IgD-negative memory B cell (primary cell): ENCODE data around the gene FXYD2. TPM values are rescaled to one million over a fixed set of nuclear protein-coding genes. Genes with fewer than 3 reads are reported as not detected.

ENCODE experiments used
- H3K27ac Mint-ChIP-seq, 3 donors: one replicate each; pipeline ENCODE4 v1.8.0; 2020 to 2022; ENCODE audit warnings: mild to moderate bottlenecking in 3 of 3, mixed read lengths in 3 of 3, moderate library complexity in 1 of 3
- H3K27me3 Mint-ChIP-seq: one replicate; pipeline ENCODE4 v1.8.0; 2021; ENCODE audit warnings: mixed read lengths
- H3K36me3 Mint-ChIP-seq: one replicate; pipeline ENCODE4 v1.8.0; 2020; ENCODE audit warnings: mild to moderate bottlenecking, mixed read lengths
- H3K4me1 Mint-ChIP-seq, 3 donors: one replicate each; pipeline ENCODE4 v1.8.0; 2020 to 2022; ENCODE audit warnings: mixed read lengths in 3 of 3, mild to moderate bottlenecking in 1 of 3
- H3K4me3 Mint-ChIP-seq, 4 donors: one replicate each; pipeline ENCODE4 v1.8.0; 2020 to 2022; ENCODE audit warnings: mild to moderate bottlenecking in 4 of 4, mixed read lengths in 4 of 4, moderate library complexity in 3 of 4
- H3K9me3 Mint-ChIP-seq, 3 donors: one replicate each; pipeline ENCODE4 v1.8.0; 2020 to 2021; ENCODE audit warnings: mixed read lengths in 3 of 3, mild to moderate bottlenecking in 1 of 3
- polyA plus RNA-seq: library from polyadenylated mRNA; unstranded; fragments of 300-500 nt; fragmentation: Illumina TruSeq; gene quantifications from one replicate; pipeline ENCODE4 v1.2.3, GENCODE V29; 2021

Gene FXYD2
- polyA plus RNA-seq, 1 donor from 2014 or later = not detected

- Mint-ChIP-seq H3K4me3 (no peak overlapping the region), H3K27ac (no peak overlapping the region), H3K9me3 (no peaks in the 10 kb centered on the region), H3K36me3 (peaks cover under 1% of the 10 kb centered on the region), H3K4me1 (no peaks in the 10 kb centered on the region), H3K27me3 (no peaks in the 10 kb centered on the region)
These were observed 37.6 kb upstream of the FXYD2 start for GRCh38 chr11:117862019-117862725.

- Mint-ChIP-seq H3K4me1 (no peaks in the 10 kb centered on the region), H3K27me3 (no peaks in the 10 kb centered on the region), H3K27ac (no peak overlapping the region), H3K4me3 (no peak overlapping the region), H3K9me3 (no peaks in the 10 kb centered on the region), H3K36me3 (peaks cover 4% of the 10 kb centered on the region)
These were observed 36.8 kb upstream of the FXYD2 start for GRCh38 chr11:117861151-117862018.

GRCh38 chr11:117860139-117860538, 35.6 kb upstream of the FXYD2 start:
- Mint-ChIP-seq H3K27ac (no peak overlapping the region), H3K9me3 (no peaks in the 10 kb centered on the region), H3K36me3 (peaks cover 4% of the 10 kb centered on the region), H3K4me1 (no peaks in the 10 kb centered on the region), H3K27me3 (peaks cover 4% of the 10 kb centered on the region), H3K4me3 (no peak overlapping the region)

GRCh38 chr11:117859488-117860112, 35.1 kb upstream of the FXYD2 start:
- no peaks in the 10 kb centered on the region for H3K4me1 Mint-ChIP-seq
- H3K36me3 Mint-ChIP-seq = peaks cover 4% of the 10 kb centered on the region
- no peak overlapping the region for H3K4me3 Mint-ChIP-seq
- H3K27ac Mint-ChIP-seq = no peak overlapping the region
- H3K9me3 Mint-ChIP-seq = peaks cover 0 to 1% (median 0%) of the 10 kb centered on the region in 3 donors
- H3K27me3 Mint-ChIP-seq = peaks cover 4% of the 10 kb centered on the region

GRCh38 chr11:117859061-117859460, 34.5 kb upstream of the FXYD2 start:
- no peak overlapping the region for H3K4me3 Mint-ChIP-seq
- peaks cover 4% of the 10 kb centered on the region for H3K27me3 Mint-ChIP-seq
- H3K36me3 Mint-ChIP-seq = peaks cover 4% of the 10 kb centered on the region
- no peaks in the 10 kb centered on the region for H3K4me1 Mint-ChIP-seq
- H3K27ac Mint-ChIP-seq = no peak overlapping the region
- H3K9me3 Mint-ChIP-seq = peaks cover 0 to 3% (median 0%) of the 10 kb centered on the region in 3 donors

- H3K27me3 Mint-ChIP-seq = peaks cover 8% of the 10 kb centered on the region
- peak overlapping the region in 1 of 4 donors; percentile 33 for H3K4me3 Mint-ChIP-seq
- peaks cover 0 to 4% (median 2%) of the 10 kb centered on the region in 3 donors for H3K9me3 Mint-ChIP-seq
- H3K4me1 Mint-ChIP-seq = no peaks in the 10 kb centered on the region
- peaks cover 4% of the 10 kb centered on the region for H3K36me3 Mint-ChIP-seq
- H3K27ac Mint-ChIP-seq = no peak overlapping the region
These were observed 33.3 kb upstream of the FXYD2 start for GRCh38 chr11:117857734-117858414.

- peaks cover 0 to 7% (median 7%) of the 10 kb centered on the region in 3 donors for H3K9me3 Mint-ChIP-seq
- peaks cover 6% of the 10 kb centered on the region for H3K36me3 Mint-ChIP-seq
- H3K4me3 Mint-ChIP-seq = no peak overlapping the region
- peaks cover 11% of the 10 kb centered on the region for H3K27me3 Mint-ChIP-seq
- no peaks in the 10 kb centered on the region for H3K4me1 Mint-ChIP-seq
- no peak overlapping the region for H3K27ac Mint-ChIP-seq
These were observed 31.5 kb upstream of the FXYD2 start for GRCh38 chr11:117855912-117856651.

- H3K4me3 Mint-ChIP-seq = no peak overlapping the region
- no peaks in the 10 kb centered on the region for H3K4me1 Mint-ChIP-seq
- peaks cover 0 to 7% (median 7%) of the 10 kb centered on the region in 3 donors for H3K9me3 Mint-ChIP-seq
- H3K36me3 Mint-ChIP-seq = peaks cover 6% of the 10 kb centered on the region
- peaks cover 11% of the 10 kb centered on the region for H3K27me3 Mint-ChIP-seq
- H3K27ac Mint-ChIP-seq = no peak overlapping the region
These were observed 30.8 kb upstream of the FXYD2 start for GRCh38 chr11:117855186-117855845.

GRCh38 chr11:117852309-117852708, 27.8 kb upstream of the FXYD2 start:
- Mint-ChIP-seq H3K36me3 (peaks cover 6% of the 10 kb centered on the region), H3K27ac (no peak overlapping the region), H3K4me3 (peak overlapping the region in 1 of 4 donors; percentile 29), H3K9me3 (peaks cover 0 to 7% (median 7%) of the 10 kb centered on the region in 3 donors), H3K4me1 (no peaks in the 10 kb centered on the region), H3K27me3 (peaks cover 13% of the 10 kb centered on the region)

- Mint-ChIP-seq H3K4me1 (no peaks in the 10 kb centered on the region), H3K27me3 (peaks cover 13% of the 10 kb centered on the region), H3K4me3 (no peak overlapping the region), H3K27ac (no peak overlapping the region), H3K36me3 (peaks cover 3% of the 10 kb centered on the region), H3K9me3 (peaks cover 0 to 7% (median 7%) of the 10 kb centered on the region in 3 donors)
These were observed 27.3 kb upstream of the FXYD2 start for GRCh38 chr11:117851852-117852251.

GRCh38 chr11:117851106-117851505, 26.6 kb upstream of the FXYD2 start:
- Mint-ChIP-seq H3K4me3 (no peak overlapping the region), H3K4me1 (no peaks in the 10 kb centered on the region), H3K27ac (no peak overlapping the region), H3K9me3 (peaks cover 0 to 7% (median 7%) of the 10 kb centered on the region in 3 donors), H3K36me3 (peaks cover 3% of the 10 kb centered on the region), H3K27me3 (peaks cover 13% of the 10 kb centered on the region)

GRCh38 chr11:117849781-117850414, 25.4 kb upstream of the FXYD2 start:
- Mint-ChIP-seq H3K9me3 (peaks cover 0 to 7% (median 7%) of the 10 kb centered on the region in 3 donors), H3K36me3 (peaks cover 3% of the 10 kb centered on the region), H3K4me3 (no peak overlapping the region)

GRCh38 chr11:117843666-117844484, 19.3 kb upstream of the FXYD2 start:
- H3K36me3 Mint-ChIP-seq = no peaks in the 10 kb centered on the region
- no peaks in the 10 kb centered on the region for H3K9me3 Mint-ChIP-seq
- no peaks in the 10 kb centered on the region for H3K4me1 Mint-ChIP-seq
- no peak overlapping the region for H3K27ac Mint-ChIP-seq
- H3K4me3 Mint-ChIP-seq = no peak overlapping the region
- H3K27me3 Mint-ChIP-seq = peaks cover 6% of the 10 kb centered on the region

More at GRCh38 chr11:117849781-117850414, 25.4 kb upstream of the FXYD2 start:
- H3K27me3 Mint-ChIP-seq = peaks cover 9% of the 10 kb centered on the region
- H3K27ac Mint-ChIP-seq = no peak overlapping the region
- no peaks in the 10 kb centered on the region for H3K4me1 Mint-ChIP-seq
